Stimulated activated CD8-positive, alpha-beta memory T cell treated with anti-CD3 and anti-CD28 coated beads, Interleukin-15, amount 100 ng/mL, for 48 hours (primary cell): ENCODE measurements around the gene LDLRAP1.

Source experiments
- DNase-seq, 2 donors: peaks; one replicate each; pipeline ENCODE4 v3.0.0-alpha.2; 2020; ENCODE audit warnings: low read depth in 2 of 2

Gene LDLRAP1

DNA sequence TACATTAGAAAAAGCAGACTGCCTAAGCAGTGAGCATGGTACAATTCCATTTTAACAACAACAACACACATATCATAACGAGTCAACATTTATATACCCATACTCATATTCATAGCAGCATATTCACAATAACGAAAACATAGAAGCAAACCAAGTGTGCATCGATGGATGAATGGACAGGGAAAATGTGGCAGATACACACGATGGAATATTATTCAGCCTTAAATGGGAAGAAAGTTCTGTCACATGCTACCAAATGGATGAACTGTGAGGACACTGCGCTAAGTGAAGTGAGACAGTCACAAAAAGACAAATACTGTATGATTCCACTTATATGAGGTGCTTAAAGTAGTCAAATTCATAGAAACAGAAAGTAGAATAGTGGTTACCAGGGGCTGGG is 63.7 kb downstream of the LDLRAP1 start:
- no peak for DNase-seq

DNA sequence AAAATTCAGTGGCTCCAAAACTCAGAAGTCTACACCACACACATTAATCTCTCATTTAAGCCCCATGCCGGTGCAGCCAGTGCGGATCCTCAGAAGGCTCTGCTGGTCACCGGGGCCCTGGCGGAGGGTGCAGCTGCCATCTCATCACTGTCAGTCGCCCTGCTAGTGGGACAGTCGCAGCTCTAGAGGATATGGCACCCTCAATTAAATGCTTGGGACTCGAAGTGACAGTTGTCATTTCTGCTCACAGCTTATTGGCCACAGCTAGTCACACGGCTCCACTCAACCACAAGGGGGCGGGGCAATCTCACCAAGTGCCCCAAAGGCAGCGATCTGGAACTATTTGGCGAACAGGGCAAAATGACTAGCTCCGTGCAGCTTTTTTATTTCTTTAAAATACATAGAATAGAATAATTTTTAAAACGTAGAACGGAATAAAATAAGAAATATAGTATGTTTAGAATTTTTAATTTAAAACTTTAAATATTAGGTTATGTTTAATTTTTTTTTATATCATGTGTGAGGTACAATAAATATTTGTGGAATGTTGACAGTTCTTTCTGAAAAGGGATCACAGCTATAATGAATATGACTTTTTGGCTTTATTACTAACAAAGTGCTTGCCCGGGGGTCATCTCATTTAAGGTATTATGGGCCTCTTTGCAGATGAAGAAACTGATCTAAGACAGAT is 65.2 kb downstream of the LDLRAP1 start:
- DNase-seq: peak; percentile 73 to 75

DNA sequence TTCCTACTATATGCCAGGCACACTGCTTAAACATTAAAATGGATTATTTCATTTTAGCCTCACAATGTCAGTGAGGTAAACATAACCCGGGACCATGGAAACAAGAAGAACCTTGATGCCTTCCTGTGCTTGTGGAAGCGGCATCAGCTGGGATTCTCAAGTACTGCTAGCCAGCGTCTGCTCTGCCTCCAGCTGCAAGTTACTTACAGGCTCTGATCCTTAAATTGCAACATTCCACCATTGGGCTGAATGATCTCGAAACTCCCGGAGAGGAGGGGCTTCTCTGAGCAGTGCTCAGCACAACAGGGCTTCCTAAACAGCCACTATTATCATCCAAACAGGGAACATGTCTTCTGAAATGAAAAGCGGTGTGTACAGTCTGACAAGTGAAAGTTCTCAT is 66.5 kb downstream of the LDLRAP1 start:
- DNase-seq: no peak

DNA sequence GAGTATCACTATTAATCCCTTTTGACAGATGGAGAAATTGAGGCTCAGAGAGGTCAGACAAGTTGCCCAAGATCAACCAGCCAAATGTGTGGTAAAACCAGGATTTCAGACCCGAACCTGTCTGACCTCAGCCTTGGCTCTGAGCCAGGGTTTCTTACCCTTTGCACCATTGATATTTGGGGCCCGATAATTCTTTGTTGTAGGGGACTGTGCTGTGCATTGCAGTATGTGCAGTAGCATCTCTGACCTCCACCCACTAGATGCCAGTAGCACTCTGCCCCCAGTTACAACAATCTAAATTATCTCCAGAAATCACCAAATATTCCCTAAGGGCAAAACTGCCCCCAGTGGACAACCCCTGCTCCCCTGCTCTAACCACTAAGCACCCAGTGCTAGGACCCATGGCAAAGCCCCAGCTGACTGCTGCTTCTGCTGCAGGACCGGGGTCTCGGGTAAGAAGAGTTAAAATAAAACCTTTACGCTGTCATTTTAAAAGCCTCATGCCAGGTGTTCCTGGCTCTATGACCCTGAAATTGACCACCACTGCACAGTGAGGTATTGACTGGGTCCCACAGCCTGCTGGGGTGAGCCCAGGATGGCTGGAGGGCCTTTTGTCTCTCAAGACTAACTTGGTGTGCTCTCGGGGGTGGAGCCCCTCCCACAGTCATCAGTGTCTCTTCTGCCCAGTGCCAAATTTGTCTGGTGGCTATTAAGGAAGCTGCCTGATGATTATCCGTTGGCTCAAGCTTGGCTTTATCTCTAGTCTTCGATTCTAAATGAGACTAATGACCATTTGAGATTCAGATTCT is 67.6 kb downstream of the LDLRAP1 start:
- no peak for DNase-seq

DNA sequence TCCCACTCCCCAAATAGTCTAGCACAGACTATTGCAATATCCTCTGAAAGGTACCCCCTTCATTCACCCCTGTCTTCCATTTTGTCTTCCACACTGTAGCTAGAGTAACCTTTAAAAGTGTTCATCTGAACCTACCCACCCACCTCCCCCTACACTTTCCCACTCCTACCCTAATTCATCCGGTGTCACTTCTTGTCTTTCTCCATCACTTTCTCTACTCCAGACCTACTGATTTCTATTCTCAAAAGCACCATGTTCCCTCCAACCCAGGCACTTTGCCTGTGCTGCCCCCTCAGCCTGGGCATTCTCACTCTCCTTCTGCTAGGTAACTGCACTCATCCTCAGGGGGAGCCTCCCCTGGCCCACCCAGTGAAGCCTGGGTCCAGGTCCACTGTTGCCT is 68.4 kb downstream of the LDLRAP1 start:
- DNase-seq: no peak

DNA sequence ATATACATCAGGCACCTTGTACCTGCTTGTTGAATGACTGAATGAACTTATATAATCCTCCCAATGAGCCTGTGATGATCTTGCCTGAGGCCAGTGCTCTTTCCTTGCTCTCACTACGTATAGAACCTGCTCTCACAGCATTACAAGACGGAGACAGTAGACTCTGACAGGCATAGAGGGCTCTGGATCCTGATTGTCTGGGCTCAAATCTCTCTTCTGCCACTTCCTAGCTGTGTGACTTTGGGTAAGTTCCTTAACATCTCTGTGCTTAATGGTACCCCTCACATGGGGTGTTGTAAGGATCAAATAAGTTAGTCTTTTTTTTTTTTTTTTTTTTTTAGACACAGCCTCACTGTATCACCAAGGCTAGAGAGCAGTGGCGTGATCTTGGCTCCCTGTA is 69.0 kb downstream of the LDLRAP1 start:
- DNase-seq: no peak

DNA sequence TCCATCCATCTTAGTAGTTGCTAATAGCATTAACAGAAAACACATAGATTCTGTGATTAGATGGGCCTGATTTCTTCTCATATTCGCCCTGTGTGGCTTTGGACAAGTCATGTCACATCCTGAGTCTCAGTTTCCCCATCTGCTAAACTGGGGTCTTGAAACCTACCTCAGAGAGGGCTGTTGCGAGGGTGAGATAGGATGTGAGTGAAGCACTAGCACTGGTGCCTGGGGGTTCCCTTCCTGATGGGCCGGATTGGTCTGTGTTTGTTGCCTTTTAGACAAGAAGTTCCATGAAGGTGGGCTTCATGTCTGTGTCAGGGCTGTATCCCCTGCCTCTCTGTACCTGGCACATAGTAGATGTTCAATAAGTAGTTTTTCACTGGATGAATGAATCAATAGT is 69.7 kb downstream of the LDLRAP1 start:
- no peak for DNase-seq

DNA sequence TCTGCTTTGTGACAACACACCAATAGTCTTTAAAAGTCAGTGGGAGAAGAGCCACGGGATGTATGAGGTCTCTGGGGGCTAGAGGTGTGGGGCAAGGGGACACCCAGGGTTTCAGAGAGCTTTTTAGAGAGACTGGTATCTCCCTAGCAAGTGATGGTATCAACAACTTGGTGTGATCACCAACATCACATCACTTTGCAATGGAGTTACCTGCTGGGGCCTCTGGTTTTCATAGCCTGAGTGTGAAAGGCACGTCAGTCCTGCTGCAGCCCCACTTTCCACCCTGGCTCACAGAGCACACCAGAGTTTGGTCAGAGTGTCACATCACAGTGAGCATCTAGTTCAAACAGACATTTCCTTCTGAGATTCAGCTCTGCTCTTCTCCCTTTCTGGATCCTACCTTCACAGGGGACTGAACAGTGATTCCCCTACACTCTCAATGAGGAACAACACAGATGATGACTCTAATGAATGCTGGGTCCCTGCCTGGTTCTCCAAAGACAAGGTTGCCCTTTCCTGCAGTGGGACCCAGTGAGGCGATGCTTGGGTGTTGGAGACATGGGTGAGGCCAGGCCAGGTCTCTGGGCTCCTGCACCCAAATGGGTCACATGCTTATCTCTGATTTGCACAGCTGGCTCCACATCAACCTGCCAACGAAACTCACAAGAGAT is 71.2 kb downstream of the LDLRAP1 start:
- no peak for DNase-seq

DNA sequence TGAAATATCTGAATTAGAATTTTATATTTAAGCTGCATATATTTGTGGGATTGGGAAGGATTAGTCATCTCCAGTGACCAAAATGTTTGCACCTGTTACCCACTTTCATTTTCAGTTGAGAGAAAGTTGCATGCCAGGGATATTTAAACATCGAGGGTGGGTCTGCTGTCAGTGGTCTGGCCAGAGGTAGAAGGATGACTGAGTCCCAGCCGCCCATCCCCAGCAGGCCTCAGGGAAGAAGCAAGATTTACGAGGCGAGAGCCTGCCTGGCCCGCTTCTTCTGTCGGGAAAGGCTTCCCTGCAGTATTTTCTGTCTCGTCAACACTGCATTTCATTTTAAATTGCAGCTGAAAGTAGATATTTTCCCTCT is 71.8 kb downstream of the LDLRAP1 start:
- no peak for DNase-seq

DNA sequence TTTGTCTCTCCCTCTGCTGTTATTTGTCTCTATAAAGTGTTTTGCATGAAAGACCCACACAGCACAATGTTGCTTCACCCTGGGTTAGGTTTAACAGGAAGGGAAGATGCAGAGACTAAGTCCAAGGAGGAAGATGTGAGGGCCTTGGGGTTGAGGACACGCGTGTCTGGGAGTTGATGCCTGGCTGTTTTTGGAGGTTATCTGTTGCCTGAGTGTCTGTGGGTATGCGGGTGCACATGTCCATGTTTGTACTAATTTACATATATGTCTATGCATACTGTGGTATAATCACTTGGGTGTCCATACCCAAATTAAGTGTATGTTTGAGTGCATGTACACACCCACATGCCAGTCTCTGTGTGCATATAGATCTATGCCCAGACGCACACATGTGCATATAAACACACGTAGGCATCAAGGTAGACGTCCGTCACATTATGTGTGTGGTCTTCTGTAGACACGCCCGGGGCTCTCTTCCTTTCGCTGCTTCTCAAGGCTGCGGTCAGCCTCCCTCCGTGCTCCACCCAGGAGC is 72.2 kb downstream of the LDLRAP1 start:
- no peak for DNase-seq

DNA sequence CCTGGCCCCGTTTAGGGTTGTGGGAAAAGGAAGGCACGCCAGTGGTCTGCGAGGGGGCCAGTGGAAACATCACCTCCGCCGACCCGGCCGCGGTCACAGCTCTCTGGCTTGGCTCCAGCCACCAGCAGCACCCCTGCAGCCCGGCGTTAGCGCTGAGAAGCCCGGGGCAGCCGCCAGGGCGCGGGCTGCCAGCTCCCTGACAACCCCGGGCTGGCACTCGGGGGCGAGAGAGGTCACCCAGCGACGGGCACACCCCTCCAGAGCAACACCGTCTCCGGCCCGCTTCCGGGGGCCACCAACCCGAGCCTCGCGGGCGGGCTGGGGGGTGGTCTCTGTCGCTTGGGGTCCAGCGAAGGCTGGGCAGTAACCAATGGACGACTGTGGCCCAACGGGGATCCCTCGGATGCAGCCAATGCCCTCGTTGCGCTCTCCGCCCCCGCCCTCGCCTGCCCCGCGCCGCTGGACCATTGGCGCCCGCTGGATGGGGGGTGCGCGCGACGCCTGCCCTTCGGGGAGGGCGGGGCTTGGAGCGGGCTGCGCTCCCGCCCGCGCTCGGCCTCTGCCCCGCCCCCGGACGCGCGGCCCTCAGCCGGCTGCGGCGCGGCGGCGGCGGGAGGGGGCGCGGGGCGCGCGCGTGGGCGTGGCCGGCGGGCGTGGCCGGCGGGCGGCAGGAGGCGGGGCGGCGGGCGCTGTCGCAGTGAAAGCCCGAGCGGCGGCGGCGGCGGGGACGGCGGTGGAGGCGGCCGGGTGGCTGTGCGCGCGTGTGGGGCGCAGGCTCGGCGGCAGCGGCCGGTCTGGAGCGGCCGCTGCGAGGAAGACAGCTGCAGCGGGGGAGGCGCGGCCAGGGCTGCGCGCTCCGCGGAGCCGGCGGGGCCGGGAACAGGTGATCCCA is 72.9 kb downstream of the LDLRAP1 start, which contains the start of gene MAN1C1:
MAN1C1 (plus strand) TSS at position 697 of the 892 bp plus-strand sequence. CDS start 1,007 bp downstream, outside the sequence.
- peak; percentile 63 to 67 for DNase-seq

DNA sequence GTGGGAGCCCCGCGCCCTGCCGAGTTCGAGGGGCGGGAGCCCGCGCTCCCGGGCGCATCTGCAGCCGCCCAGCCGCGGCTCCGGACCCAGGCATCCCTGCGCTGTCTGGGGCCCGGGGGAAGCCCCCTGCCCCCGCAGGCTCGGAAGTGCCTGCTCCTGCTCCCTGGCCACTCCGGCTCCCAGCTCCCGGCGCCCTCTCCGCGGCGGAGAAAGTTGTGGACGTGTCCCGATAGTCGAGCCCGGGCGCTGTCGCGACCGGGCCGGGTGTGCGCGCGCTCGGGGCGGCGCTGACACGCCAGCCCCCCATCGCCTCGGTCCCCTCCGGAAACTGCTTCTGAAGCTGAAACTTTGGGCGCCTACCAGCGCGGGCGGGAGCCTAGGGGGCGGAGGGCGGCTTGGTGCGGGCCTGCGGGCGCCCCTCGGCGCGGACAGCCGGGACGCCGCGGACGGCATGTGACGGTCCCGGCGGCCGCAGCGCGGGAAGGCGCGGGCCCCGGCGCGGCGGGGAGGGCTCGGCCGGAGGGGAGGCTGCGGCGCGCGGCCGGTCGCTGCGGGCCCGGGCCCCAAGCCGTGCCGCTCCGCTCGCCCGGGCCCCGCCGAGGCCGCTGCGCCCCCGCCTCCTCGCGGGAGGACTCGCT is 73.7 kb downstream of the LDLRAP1 start:
- no peak for DNase-seq

DNA sequence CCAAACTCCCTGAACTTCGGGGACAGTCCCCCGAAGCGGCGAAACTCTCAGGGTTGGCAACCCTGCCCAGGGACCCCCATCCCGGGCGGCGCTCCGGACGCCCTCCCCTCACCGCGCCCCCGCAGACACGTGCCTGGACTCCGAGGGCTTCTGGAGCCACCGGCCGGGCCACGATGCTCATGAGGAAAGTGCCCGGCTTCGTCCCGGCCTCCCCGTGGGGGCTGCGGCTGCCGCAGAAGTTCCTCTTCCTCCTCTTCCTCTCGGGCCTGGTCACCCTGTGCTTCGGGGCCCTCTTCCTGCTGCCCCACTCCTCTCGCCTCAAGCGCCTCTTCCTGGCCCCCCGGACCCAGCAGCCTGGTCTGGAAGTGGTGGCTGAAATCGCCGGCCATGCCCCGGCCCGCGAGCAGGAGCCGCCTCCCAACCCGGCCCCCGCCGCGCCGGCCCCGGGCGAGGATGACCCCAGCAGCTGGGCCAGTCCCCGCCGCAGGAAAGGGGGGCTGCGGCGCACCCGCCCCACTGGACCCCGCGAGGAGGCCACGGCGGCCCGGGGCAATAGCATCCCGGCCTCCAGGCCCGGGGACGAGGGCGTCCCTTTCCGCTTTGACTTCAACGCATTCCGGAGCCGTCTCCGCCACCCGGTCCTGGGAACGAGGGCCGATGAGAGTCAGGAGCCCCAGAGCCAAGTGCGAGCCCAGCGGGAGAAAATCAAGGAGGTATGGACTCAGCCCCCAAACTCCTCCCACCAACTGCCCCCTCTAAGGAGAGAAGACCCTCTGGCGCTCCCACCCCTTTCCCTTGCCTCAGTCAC is 74.4 kb downstream of the LDLRAP1 start:
- no peak for DNase-seq

DNA sequence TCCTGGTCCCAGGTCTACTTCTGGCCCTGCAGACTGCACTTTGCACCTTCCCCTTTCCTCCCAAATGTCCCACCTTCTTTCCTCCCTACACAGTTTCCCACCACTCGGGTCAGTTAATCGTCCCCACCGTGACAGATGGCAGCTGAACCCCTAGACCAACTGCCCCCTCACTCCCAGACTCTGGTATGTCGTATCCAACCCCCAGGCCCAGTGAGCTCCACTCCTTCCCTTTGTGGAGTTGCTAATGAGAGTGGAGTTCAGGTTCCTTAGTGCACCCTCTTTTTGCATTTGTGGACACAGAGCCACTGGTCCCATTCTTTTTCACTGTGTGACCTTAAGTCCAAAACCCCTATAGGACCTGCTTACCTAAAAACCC is 75.0 kb downstream of the LDLRAP1 start:
- no peak for DNase-seq
